Mucosa of descending colon (tissue), 3 donors: ENCODE data around the gene MCU. TPM values are rescaled to one million over a fixed set of nuclear protein-coding genes. Genes with fewer than 3 reads are reported as not detected.

Experiments
- ATAC-seq: fragments of 200-7000 bp; cut with Tn5 transposase; one replicate; pipeline ENCODE4 v1.9.1; 2020; ENCODE audit warnings: mild to moderate bottlenecking, moderate library complexity
- DNase-seq, 3 donors: peaks; one replicate each; pipeline ENCODE4 v3.0.0-alpha.2; 2020
- H3K36me3 ChIP-seq: fragments of 200-600 bp; one replicate; pipeline ENCODE4 v1.8.0; 2021; ENCODE audit warnings: low read depth, mild to moderate bottlenecking
- H3K4me1 ChIP-seq: fragments of 200-600 bp; one replicate; pipeline ENCODE4 v1.8.0; 2021; ENCODE audit warnings: low read depth, mild to moderate bottlenecking
- H3K4me3 ChIP-seq: fragments of 200-600 bp; one replicate; pipeline ENCODE4 v1.8.0; 2021; ENCODE audit warnings: mild to moderate bottlenecking
- H3K9me3 ChIP-seq: fragments of 200-600 bp; one replicate; pipeline ENCODE4 v1.8.0; 2021; ENCODE audit warnings: mild to moderate bottlenecking
- CTCF ChIP-seq: fragments of 200-600 bp; IDR thresholded peaks from one replicate; pipeline ENCODE4 v1.8.0; 2022; ENCODE audit warnings: antibody characterized with exemption, mild to moderate bottlenecking
- intact Hi-C, 2 donors: fragments of 100-400 bp; cut with DNase I in 1 of 2; cut with micrococcal nuclease in 1 of 2; formaldehyde crosslinking; loops; one replicate each; pipeline versions ENCODE4 v1.11.0 to v1.11.1; 2022; cut with DNase I, micrococcal nuclease
- total RNA-seq, 3 donors: library from RNA; stranded (reverse); fragmentation: NEBNext Ultra II Directional in 2 of 3; extraction: Animal tissue kit (Norgen Biotek cat#: 25700) in 2 of 3; gene quantifications; one replicate each; pipeline versions ENCODE4 v1.2.1 to v1.2.4, GENCODE V29; 2021 to 2023
- donor health status: DM: no; HTN: no; CAD: no; lungs with moderate emphysema.
- donor health status: DM: no; HTN: no; CAD: no.
- donor health status: DM: no; HTN: yes; CAD: no.

The MCU gene
- total RNA-seq, 3 donors from 2014 or later = 44.8 to 98.6 (median 89.0) TPM

- no peak for DNase-seq
- Histone ChIP-seq H3K4me1 (peaks cover 5% of the 10 kb centered on the region), H3K36me3 (no peaks in the 10 kb centered on the region), H3K9me3 (no peaks in the 10 kb centered on the region), H3K4me3 (no peak overlapping the region)
- no peak for TF ChIP-seq CTCF
- ATAC-seq = no peak
- intact Hi-C loops = loop anchor here (10.0 kb wide), 2 partner anchors 137 to 467 kb away; partner anchors contain the start of gene MCU (in 2 of the 2)
Measured at GRCh38 chr10:72831696-72832409, 139.9 kb downstream of the MCU start.

DNA sequence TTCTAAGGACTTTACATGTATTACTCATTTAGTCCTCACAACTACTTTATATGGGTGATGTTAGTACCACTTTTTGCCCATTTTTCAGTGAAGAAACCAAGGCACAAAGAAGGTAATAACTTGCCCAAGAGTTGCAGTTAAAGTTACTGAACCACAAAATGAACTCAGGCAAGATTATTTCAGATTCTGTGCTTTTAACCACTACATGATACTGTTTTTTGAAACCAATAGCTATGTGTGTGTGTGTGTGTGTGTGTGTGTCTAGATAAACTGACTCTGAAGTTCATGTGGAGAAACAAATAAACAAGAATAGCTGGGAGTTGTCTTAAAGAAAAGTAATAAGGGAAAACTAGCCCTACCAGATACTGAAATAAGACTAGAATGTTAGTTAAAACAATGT is 140.8 kb downstream of the MCU start:
- no peak for ATAC-seq
- intact Hi-C loops = loop anchor here (10.0 kb wide), 2 partner anchors 138 to 468 kb away; partner anchors contain the start of gene MCU (in 2 of the 2)
- peaks cover 5% of the 10 kb centered on the region for H3K4me1 ChIP-seq

DNA sequence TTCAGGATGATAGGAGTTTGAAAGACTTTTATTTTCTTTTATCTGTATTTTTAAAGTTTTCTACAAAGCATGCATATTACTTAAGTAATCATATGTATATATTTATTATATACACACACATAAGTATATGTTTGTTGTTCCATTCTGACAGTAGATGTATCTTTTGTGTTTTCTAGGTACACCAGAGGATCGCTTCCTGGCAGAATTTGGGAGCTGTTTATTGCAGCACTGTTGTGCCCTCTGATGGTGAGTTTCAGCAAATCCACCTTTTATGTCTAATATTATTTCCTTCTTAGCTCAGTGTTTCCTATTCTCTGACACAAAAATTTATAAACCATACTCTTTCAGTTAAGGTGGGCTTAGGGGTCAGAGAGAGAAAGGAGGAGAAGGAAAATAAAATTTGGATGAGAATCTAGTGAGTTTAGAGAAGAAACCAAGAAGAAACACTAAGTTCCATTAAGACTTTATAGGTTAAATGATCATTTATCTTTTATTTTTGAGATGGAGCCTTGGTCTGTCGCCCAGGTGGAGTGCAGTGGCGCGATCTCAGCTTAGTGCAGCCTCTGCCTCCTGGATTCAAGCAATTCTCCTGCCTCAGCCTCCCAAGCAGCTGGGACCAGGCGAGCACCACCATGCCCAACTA is 142.4 kb downstream of the MCU start:
- H3K36me3 ChIP-seq = no peaks in the 10 kb centered on the region
- H3K4me1 ChIP-seq = peaks cover 5% of the 10 kb centered on the region
- peak; percentile 49 for ATAC-seq
- H3K9me3 ChIP-seq = no peaks in the 10 kb centered on the region
- DNase-seq = peak in 1 of 3 donors; percentile 57
- H3K4me3 ChIP-seq = peak overlapping the region; percentile 0
- intact Hi-C loops = loop anchor here (10.0 kb wide), 2 partner anchors 140 to 470 kb away; partner anchors contain the start of gene MCU (in 2 of the 2)
- no peak for TF ChIP-seq CTCF

More for the DNA sequence above, 140.8 kb downstream of the MCU start:
- Histone ChIP-seq H3K9me3 (no peaks in the 10 kb centered on the region), H3K36me3 (no peaks in the 10 kb centered on the region), H3K4me3 (no peak overlapping the region)
- no peak for DNase-seq
- no peak for TF ChIP-seq CTCF

GRCh38 chr10:72840319-72840718 is 148.4 kb downstream of the MCU start:
- Histone ChIP-seq H3K4me3 (no peak overlapping the region), H3K4me1 (peaks cover 5% of the 10 kb centered on the region), H3K36me3 (no peaks in the 10 kb centered on the region), H3K9me3 (no peaks in the 10 kb centered on the region)
- ATAC-seq (no peak), DNase-seq (no peak)
- no peak for TF ChIP-seq CTCF
- intact Hi-C loops = no loop called here

- no peaks in the 10 kb centered on the region for H3K36me3 ChIP-seq
- no peak for ATAC-seq
- no peak overlapping the region for H3K4me3 ChIP-seq
- intact Hi-C loops = no loop called here
- no peak for TF ChIP-seq CTCF
- peaks cover 4% of the 10 kb centered on the region for H3K4me1 ChIP-seq
- H3K9me3 ChIP-seq = no peaks in the 10 kb centered on the region
- no peak for DNase-seq
Measured at GRCh38 chr10:72841487-72841886, 149.5 kb downstream of the MCU start.
